Measurements from ENCODE around the gene DDX59.

DNA sequence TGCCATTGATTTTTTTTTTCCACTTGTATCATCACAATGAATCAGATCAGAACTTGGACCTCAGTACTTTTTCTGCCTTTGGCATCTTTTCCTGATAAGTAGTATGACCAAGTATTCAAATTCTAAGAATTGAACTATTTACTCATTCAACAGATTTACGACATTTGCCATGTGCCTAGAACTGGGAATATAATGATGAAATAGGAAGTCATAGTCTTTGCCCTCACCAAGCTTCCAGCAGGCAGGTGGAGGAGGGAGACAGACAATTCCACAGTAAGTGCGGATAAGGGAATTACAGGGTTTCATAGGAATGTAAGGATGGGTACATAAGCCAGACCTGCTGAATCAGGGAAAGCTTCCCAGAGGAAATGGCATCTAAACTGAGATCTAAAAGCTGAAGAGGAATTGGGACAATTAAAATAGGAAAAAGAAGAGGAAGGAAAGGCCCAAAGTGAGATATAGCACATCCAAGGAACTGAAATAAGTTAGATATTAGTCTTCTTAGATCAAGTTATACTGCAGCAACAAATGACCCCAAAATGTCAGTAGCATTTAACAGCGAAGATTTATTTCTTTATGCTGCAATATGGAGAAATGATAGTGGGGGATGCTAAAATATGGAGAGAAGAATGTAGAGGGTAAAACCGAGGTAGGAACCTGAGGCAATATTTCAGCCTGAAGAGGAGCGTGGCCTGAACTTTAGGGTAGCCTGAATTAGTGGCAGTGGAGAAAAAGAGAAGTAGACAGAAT lies 5.3 kb upstream of the DDX59 start:
- no peak for TF ChIP-seq CTBP1 (IDR thresholded peaks at IDR 0.05; ENCODE audit: borderline replicate concordance)
- TF ChIP-seq HDGF (IDR thresholded peaks at IDR 0.05; ENCODE audit: borderline replicate concordance): no peak
- TF ChIP-seq BHLHE40 (IDR thresholded peaks at IDR 0.05; ENCODE audit: borderline replicate concordance): no peak
- no peak for TF ChIP-seq ARNT (IDR thresholded peaks at IDR 0.05)
- TF ChIP-seq, protein P1, sequence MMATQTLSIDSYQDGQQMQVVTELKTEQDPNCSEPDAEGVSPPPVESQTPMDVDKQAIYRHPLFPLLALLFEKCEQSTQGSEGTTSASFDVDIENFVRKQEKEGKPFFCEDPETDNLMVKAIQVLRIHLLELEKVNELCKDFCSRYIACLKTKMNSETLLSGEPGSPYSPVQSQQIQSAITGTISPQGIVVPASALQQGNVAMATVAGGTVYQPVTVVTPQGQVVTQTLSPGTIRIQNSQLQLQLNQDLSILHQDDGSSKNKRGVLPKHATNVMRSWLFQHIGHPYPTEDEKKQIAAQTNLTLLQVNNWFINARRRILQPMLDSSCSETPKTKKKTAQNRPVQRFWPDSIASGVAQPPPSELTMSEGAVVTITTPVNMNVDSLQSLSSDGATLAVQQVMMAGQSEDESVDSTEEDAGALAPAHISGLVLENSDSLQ (IDR thresholded peaks at IDR 0.05): no peak
- no peak for TF ChIP-seq ELF4 (IDR thresholded peaks at IDR 0.05)
- no peak for TF ChIP-seq NFRKB (IDR thresholded peaks at IDR 0.05)
- TF ChIP-seq TARDBP (IDR thresholded peaks at IDR 0.05): no peak
- no peak for TF ChIP-seq SP1 (IDR thresholded peaks at IDR 0.05)
- no peak for TF ChIP-seq FOXK2 (IDR thresholded peaks at IDR 0.05)
- TF ChIP-seq ZNF384 (IDR thresholded peaks at IDR 0.05): no peak
- TF ChIP-seq SUZ12 (IDR thresholded peaks at IDR 0.05): no peak
- TF ChIP-seq FOXM1 (IDR thresholded peaks at IDR 0.05; ENCODE audit: borderline replicate concordance): no peak
